Effector memory CD4-positive, alpha-beta T cell (primary cell): ENCODE results near the gene STK24.
"Not testable (repeated sequence)": the region's sequence is repeated elsewhere in the genome, so short reads cannot be mapped to it uniquely, and the experiment has no call there.

Source experiments
- DNase-seq, 3 donors: peaks; one replicate each; pipeline ENCODE4 v3.0.0-alpha.2; 2020
- H3K27ac ChIP-seq: 2 replicates; pipeline ENCODE4 v1.7.0; 2013; ENCODE audit warnings: mild to moderate bottlenecking, low read length, moderate library complexity; ENCODE audit not compliant: insufficient read depth, poor library complexity, severe bottlenecking
- H3K27me3 ChIP-seq: replicated peaks from 2 replicates; pipeline ENCODE4 v1.7.0; 2013; ENCODE audit warnings: mild to moderate bottlenecking, low read length; ENCODE audit not compliant: insufficient read depth, control insufficient read depth, poor library complexity, severe bottlenecking
- H3K36me3 ChIP-seq: 2 replicates; pipeline ENCODE4 v1.7.0; 2013; ENCODE audit warnings: mild to moderate bottlenecking, low read length, moderate library complexity; ENCODE audit not compliant: control insufficient read depth, insufficient read depth
- H3K4me1 ChIP-seq: 2 replicates; pipeline ENCODE4 v1.7.0; 2013; ENCODE audit warnings: low read length, mild to moderate bottlenecking; ENCODE audit not compliant: control insufficient read depth, insufficient read depth, poor library complexity, severe bottlenecking
- H3K4me3 ChIP-seq: 2 replicates; pipeline ENCODE4 v1.7.0; 2013; ENCODE audit warnings: low read length, low read depth, mild to moderate bottlenecking; ENCODE audit not compliant: insufficient read depth, poor library complexity, severe bottlenecking
- H3K9me3 ChIP-seq: 2 replicates; pipeline ENCODE4 v1.7.0; 2013; ENCODE audit warnings: mild to moderate bottlenecking, low read length, moderate library complexity; ENCODE audit not compliant: control insufficient read depth

STK24 gene

DNA sequence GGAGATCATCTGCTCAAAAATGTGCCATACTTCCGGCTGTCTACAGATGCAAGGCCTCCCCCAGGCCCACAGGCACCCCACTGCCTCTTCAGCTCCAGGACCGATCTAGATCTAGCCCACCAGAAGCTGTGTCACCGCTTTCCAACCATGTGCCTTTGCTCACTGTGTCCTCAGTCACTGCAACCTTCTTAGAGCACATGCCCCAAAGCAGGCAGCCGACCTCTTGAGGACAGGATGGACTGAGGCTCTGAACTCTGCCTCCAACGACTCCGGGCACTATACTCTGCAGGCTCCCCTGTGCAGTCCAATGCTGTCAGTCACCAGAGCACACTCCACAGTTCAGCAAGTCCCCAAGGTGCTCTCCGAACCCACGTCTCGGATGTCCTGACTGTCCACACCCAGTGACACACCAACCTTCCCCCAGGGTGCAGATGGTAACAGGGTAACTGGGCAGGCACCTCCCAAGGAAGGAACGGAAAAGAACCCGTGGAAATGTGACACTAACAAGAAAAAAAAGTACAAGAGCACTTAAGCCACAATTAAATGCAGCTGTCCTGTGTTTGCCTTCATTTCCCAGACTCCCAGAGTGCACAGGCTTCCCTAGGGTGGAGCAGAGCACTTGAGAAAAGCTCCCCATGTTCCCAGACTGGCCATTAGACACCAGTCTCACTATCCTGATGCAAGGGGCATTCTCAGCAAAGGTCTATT lies 4.8 kb downstream of the STK24 start:
- Histone ChIP-seq H3K27me3 (no peaks in the 10 kb centered on the region), H3K9me3 (no peaks in the 10 kb centered on the region), H3K27ac (peak overlapping the region; percentile 69), H3K4me3 (peak overlapping the region; percentile 52), H3K4me1 (peaks cover 56% of the 10 kb centered on the region), H3K36me3 (no peaks in the 10 kb centered on the region)
- peak in 2 of 3 donors; percentile 25 to 31 for DNase-seq

DNA sequence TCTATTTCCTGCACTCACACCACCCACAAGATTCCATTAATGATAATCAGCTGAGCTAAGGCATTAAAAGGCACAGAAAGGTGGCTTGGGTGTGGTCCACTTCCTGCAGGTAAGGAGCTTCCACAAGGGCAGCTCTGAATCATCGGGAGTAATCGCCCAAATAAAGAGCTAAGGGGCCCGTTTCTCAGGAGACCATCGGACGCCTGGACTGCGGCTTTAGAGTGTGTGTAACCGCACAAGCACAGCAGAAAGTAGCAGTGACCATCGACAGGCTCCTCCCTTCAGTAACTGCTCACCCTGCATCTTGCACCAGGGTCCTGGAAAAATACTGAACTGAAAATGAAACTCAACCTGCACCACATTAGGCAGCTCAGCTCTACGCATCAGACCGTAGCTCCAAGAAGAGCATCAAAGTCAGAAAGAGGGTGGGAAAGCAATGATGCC lies 6.0 kb downstream of the STK24 start:
- Histone ChIP-seq H3K9me3 (no peaks in the 10 kb centered on the region), H3K27ac (peak overlapping the region; percentile 69), H3K36me3 (no peaks in the 10 kb centered on the region), H3K4me1 (peaks cover 68% of the 10 kb centered on the region), H3K4me3 (peak overlapping the region; percentile 52), H3K27me3 (no peaks in the 10 kb centered on the region)
- peak in 1 of 3 donors; percentile 12 for DNase-seq

DNA sequence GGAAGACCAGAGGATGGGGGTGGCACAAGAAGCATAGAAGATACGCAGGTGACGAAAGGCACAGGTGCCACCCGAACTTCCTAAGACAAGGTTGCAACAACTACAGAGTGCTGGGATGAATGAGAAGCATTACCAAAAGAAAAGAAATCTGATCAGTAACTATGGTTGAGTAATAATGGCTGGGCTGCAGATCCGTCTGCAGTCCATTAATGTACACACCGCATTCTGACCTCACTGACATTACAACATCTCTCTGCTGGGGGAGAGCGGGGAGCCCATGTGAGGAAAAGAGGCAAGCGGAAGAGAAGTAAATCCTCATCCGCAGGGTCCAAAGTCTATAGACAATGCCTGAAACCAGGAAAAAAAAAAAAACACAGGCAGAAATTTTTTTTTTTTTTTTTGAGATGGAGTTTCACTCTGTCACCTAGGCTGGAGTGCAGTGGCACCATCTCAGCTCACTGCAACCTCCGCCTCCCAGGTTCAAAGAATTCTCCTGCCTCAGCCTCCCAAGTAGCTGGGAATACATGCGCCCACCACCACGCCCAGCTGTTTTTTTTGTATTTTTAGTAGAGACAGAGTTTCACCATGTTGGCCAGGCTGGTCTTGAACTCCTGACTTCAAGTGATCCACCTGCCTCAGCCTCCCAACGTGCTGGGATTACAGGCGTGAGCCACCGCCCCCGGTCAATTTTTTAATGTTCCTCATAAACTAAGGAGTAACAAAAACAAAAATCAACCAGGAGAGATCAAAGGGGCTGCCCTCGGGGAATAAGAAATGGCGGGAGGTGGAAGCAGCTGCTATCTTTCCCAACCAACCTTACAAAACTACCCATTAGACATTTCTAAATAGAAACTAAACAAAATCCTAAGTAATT lies 7.2 kb downstream of the STK24 start:
- DNase-seq, H3K27me3 ChIP-seq, H3K9me3 ChIP-seq, H3K36me3 ChIP-seq: not testable (repeated sequence)
- H3K27ac ChIP-seq = peak overlapping the region; percentile 69
- H3K4me3 ChIP-seq = peak overlapping the region; percentile 52
- H3K4me1 ChIP-seq = peaks cover 76% of the 10 kb centered on the region

DNA sequence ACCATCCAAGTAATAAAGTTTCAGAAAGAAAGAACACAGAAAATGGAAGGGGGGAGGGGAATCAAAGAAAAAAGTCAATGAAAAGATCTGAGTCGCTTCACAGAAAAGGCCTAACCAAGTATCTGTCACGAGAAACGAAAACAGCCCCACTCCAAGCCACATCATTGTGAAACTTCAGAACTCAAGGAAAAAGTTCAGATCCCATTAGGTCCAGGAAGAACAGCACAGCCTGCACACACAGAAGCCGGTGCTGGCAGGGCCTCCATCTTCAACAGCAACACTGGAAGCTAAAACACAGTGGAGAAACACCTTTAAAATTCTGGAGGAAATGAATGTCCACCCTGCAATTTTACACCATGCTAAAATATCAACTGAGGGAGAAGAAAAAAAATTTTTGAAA lies 8.0 kb downstream of the STK24 start:
- no peak for DNase-seq
- H3K4me3 ChIP-seq = no peak overlapping the region
- H3K4me1 ChIP-seq = peaks cover 78% of the 10 kb centered on the region
- H3K27me3 ChIP-seq = no peaks in the 10 kb centered on the region
- no peaks in the 10 kb centered on the region for H3K9me3 ChIP-seq
- no peaks in the 10 kb centered on the region for H3K36me3 ChIP-seq
- peak overlapping the region; percentile 31 for H3K27ac ChIP-seq

DNA sequence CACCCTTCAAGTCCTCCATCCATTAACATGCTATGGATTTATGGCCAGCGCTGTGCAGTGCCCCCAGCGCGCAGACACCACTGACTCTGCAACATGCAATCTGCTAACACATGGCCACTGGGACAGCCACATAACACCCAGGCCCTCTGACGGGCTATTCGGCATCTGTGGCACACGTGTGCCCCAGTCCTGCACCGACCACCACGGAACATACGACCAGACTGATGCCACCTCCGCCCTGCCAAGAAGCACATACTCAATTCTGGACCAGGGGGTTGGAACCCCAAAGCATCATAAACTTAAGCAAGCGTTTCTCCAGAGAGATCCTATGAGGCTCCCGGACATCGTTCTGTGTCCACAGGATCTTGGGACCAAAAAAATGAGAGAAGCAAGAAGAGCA lies 9.8 kb downstream of the STK24 start:
- Histone ChIP-seq H3K36me3 (no peaks in the 10 kb centered on the region), H3K27me3 (no peaks in the 10 kb centered on the region), H3K4me3 (peak overlapping the region; percentile 23), H3K9me3 (no peaks in the 10 kb centered on the region), H3K4me1 (peaks cover 79% of the 10 kb centered on the region), H3K27ac (peak overlapping the region; percentile 51)
- no peak for DNase-seq

DNA sequence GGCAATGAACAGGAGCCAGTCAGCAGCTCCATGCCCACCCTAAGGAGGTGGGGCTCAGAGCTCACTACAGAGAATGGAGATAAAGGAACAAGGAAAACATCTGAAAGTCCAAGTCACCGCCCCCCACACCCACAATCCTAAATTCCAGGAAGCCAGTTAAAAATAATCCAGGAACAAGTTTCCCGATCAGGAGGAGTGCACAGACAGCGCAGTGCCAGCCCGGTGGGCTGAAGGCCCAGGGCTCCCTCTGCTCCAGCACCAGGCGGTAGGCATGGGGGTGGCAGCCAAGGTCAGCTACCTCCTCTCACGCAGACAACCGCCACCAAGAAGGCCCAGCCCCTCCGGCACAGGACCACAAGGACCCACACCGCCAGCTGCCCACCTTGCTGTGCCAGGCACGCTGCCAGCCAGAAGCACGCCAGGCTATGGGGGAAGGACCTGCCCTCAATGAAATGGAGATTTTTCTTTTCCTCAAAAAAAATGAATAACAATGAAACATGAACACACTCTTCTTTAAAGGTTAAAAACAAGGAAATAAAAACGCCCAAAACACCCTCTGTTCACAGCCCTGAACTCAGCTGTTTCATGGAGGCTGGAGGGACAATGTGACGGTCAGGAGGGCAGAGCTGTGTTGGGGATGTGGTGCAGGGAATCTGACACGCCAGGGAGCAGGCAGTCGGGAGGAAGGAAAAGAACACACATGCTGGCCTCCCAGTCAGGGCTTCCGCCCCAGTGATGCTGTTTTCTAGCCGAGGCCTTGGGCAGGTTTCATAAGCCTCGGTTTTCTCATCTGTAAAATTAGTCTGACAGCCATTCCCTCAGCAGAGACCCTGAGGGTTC lies 11.0 kb downstream of the STK24 start:
- Histone ChIP-seq H3K27ac (peak overlapping the region; percentile 54), H3K27me3 (no peaks in the 10 kb centered on the region), H3K36me3 (no peaks in the 10 kb centered on the region), H3K4me1 (peaks cover 78% of the 10 kb centered on the region), H3K9me3 (no peaks in the 10 kb centered on the region), H3K4me3 (peak overlapping the region; percentile 19)
- no peak for DNase-seq

DNA sequence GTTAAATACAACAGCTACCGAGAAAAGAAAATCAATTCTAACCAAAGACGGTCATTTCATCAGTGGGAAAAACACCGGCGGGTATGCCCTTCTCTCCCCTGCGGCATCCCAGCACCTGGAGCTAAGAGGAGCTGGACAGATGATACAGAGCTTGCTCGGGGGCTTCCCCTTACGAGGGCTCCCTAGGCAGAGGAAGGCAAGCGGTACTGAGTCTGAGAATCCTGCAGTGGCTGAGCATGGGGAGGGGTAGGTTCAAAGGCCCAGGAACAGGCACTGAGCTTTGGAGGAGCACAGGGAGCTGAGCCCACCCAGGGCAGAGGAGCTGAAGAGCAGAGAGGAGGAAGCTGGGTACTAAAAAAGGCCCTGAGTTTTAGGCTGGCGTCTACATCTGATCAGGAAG lies 12.7 kb downstream of the STK24 start:
- Histone ChIP-seq H3K27me3 (no peaks in the 10 kb centered on the region), H3K36me3 (no peaks in the 10 kb centered on the region), H3K9me3 (no peaks in the 10 kb centered on the region), H3K27ac (peak overlapping the region; percentile 77), H3K4me1 (peaks cover 75% of the 10 kb centered on the region), H3K4me3 (peak overlapping the region; percentile 39)
- no peak for DNase-seq

DNA sequence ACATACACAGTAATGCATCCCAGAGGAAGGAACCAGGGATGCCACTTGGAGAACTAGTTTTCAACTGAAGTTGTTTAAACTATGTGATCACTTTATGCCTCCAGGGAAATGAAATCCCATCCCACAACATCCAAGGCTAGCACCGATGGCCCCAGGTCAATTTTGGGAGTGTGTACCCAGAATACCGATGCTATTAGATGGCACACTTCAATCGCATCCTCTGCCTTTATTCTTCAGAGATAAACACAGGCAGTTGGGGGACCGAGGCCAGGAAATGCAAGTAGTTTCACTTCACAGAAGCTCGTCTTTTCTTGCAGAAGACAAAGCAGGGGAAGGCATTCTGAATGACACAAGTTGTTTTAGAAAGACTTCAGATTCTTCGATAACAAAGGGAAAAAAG lies 13.8 kb downstream of the STK24 start:
- H3K4me1 ChIP-seq = peaks cover 72% of the 10 kb centered on the region
- no peaks in the 10 kb centered on the region for H3K27me3 ChIP-seq
- DNase-seq = no peak
- H3K27ac ChIP-seq = peak overlapping the region; percentile 77
- no peaks in the 10 kb centered on the region for H3K36me3 ChIP-seq
- H3K9me3 ChIP-seq = no peaks in the 10 kb centered on the region
- H3K4me3 ChIP-seq = peak overlapping the region; percentile 63

DNA sequence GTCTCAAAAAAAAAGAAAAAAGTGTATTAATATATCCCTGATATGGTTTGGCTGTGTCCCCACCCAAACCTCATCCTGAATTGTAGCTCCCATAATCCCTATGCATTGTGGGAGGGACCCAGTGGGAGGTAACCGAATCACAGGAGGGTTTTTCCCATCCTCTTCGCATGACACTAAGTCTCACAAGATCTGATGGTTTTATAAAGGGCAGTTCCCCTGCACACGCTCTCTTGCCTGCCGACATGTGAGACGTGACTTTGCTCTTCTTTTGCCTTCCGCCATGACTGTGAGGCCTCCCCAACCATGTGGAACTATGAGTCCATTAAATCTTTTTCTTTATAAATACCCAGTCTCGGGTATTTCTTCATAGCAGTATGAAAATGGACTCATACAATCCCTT lies 17.7 kb downstream of the STK24 start:
- Histone ChIP-seq H3K27ac (no peak overlapping the region), H3K27me3 (no peaks in the 10 kb centered on the region), H3K36me3 (no peaks in the 10 kb centered on the region), H3K4me1 (peaks cover 58% of the 10 kb centered on the region), H3K9me3 (no peaks in the 10 kb centered on the region), H3K4me3 (no peak overlapping the region)
- no peak for DNase-seq
